CD4-positive, alpha-beta T cell treated with Interleukin-6 at 100 ng/mL for 8 hours (primary cell): ENCODE measurements around the gene AANAT.

ENCODE experiments used
- DNase-seq: peaks from one replicate; pipeline ENCODE4 v3.0.0-alpha.2; 2020; ENCODE audit warnings: mixed read lengths, low spot score

The AANAT gene

GRCh38 chr17:76467366-76467765 is at the start of gene AANAT:
Gene AANAT, plus strand, starts transcription at chr17:76467603. Its CDS starts 1,144 bp downstream, at chr17:76468747.
- no peak for DNase-seq

- DNase-seq, result no peak
Observed at GRCh38 chr17:76419576-76420260, 47.7 kb upstream of the AANAT start.

GRCh38 chr17:76420356-76421043 is 46.9 kb upstream of the AANAT start:
- DNase-seq, result no peak

GRCh38 chr17:76421044-76421407 is 46.4 kb upstream of the AANAT start:
- no peak for DNase-seq

- no peak for DNase-seq
Observed at GRCh38 chr17:76422406-76422805, 45.0 kb upstream of the AANAT start.

GRCh38 chr17:76422860-76423259 is 44.5 kb upstream of the AANAT start:
- DNase-seq, result no peak

- DNase-seq, result no peak
Observed at GRCh38 chr17:76426853-76427252, 40.5 kb upstream of the AANAT start.

GRCh38 chr17:76427501-76428231 is 39.7 kb upstream of the AANAT start:
- no peak for DNase-seq

GRCh38 chr17:76428511-76428910 is 38.9 kb upstream of the AANAT start:
- DNase-seq, result no peak

- no peak for DNase-seq
Observed at GRCh38 chr17:76431509-76431908, 35.9 kb upstream of the AANAT start.

- DNase-seq, result no peak
Observed at GRCh38 chr17:76432004-76432403, 35.4 kb upstream of the AANAT start.

GRCh38 chr17:76432712-76433336 is 34.6 kb upstream of the AANAT start:
- no peak for DNase-seq

- no peak for DNase-seq
Observed at GRCh38 chr17:76433693-76434092, 33.7 kb upstream of the AANAT start.

- no peak for DNase-seq
Observed at GRCh38 chr17:76434870-76435269, 32.5 kb upstream of the AANAT start.

GRCh38 chr17:76435751-76436150 is 31.7 kb upstream of the AANAT start:
- no peak for DNase-seq

GRCh38 chr17:76437467-76438402 is 29.7 kb upstream of the AANAT start:
- DNase-seq, result no peak

GRCh38 chr17:76438906-76439305 is 28.5 kb upstream of the AANAT start:
- no peak for DNase-seq

- no peak for DNase-seq
Observed at GRCh38 chr17:76439314-76439928, 28.0 kb upstream of the AANAT start.

GRCh38 chr17:76440751-76441362 is 26.5 kb upstream of the AANAT start:
- DNase-seq, result no peak

- DNase-seq, result no peak
Observed at GRCh38 chr17:76441686-76442340, 25.6 kb upstream of the AANAT start.
